Stimulated activated CD8-positive, alpha-beta memory T cell treated with anti-CD3 and anti-CD28 coated beads, Interleukin-15, amount 100 ng/mL, for 1 hour (primary cell): ENCODE results near the gene HMCN2.

ENCODE experiments used
- DNase-seq: peaks from one replicate; pipeline ENCODE4 v3.0.0-alpha.2; 2020; ENCODE audit warnings: low read depth

HMCN2 gene

DNA sequence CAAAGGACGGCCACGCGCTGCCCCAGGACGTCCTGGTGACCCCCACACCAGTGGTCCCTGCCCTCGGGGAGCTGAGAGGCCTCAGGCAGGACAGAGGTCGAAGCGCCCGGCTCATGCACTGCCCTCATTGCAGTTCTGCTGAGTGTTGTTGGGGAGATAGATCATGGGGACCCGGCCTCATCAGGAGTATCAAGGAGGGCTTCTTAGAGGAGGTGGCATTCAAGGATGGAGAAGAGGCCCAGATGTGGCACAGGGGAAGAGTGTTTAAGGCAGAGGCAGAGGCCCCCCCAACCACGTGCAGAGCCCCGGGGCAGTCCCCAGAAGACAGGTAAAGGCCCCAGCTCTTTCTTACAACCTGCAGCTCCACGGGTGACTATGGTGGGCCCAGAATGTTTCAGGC lies 205.4 kb downstream of the HMCN2 start:
- no peak for DNase-seq

- DNase-seq = no peak
These were observed 206.0 kb downstream of the HMCN2 start for GRCh38 chr9:130471411-130472183.

DNA sequence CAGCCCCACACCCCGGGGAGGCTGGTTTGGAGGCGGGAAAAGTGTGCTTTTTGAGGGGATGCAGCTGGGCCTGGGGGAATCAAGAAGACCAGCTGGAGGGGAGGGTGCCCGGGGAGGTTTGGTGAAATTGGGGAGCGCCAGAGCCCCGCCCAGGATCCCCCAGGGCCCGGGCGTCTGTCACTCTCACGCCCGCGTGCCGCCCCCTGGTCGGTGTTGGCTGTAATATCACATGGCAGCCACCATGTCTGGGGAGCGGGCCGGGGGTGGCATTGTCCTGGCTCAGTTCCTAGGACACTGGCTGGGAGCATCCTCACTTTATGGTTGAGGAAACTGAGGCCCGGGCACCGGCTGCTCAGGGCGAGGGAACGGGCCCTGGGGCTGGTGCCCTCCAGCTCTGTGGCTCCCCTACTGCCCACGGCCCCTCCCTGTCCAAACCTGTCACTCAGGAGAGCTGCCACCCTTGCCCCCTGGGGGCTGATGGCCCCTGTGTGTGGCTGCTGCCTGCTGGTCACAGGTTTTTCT lies 206.7 kb downstream of the HMCN2 start:
- DNase-seq = no peak

- DNase-seq = no peak
These were observed 207.4 kb downstream of the HMCN2 start for GRCh38 chr9:130473009-130473408.

DNA sequence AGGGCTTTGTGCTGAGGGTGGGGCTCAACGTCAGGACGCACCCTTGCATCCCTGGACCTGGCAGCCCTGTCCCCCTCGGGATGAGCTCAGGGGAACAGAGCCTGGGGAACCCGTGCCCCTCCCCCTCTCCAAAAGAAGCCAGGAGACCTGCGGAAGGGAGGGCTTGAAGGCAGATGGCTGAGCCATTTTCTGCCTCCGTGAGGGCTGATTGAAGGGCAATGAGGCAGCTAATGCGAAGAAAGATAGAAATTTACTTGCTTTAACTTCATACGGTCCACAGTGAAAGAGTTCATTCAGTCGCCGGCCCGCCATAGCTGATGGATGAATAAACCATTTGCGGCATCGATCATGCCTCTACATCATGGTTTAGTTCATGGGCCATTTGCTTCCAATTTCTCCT lies 208.0 kb downstream of the HMCN2 start:
- DNase-seq = no peak

DNA sequence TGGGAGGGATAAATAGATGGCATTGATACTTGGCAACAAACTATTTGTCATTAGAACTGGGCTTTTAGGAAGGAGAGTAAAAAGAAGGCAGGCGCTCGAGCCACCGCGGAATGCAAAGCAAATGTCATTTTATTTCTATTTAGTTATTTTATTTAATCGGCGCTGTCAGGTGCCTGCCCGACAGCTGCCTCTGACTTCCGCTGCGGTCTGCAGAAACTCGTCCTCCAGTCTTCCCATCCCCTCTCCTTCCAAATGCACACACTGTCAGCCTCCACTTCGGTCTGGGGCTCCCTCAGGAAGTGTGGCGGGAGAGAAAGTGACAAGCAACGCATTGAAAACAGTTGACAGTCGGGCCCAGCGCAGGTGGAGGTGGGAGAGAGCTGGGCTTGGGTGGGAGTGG lies 208.5 kb downstream of the HMCN2 start:
- DNase-seq = no peak

- DNase-seq = no peak
These were observed 210.7 kb downstream of the HMCN2 start for GRCh38 chr9:130476151-130476730.

GRCh38 chr9:130477564-130477963 lies 212.0 kb downstream of the HMCN2 start:
- DNase-seq = no peak

DNA sequence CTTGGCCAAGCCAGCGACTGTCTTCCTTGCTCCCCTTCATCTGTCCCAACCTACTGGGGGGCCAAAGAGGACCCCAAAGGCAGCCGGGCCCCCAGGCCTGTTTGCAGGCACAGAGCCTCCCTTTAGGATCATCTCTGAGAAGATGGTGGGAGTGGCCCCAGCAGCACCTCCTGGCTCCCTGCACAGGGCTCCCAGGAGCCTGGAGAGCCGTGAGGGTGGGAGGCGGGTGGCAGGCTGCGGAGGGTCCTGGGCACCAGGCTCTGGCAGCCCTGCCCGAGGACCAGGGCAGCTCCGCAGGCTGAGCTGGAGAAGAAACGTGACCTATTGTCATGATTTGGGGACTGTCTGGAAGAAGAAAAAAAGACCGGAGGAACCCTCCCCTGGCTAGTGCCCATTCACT lies 212.6 kb downstream of the HMCN2 start:
- DNase-seq = no peak

- no peak for DNase-seq
These were observed 213.4 kb downstream of the HMCN2 start for GRCh38 chr9:130478736-130479575.

GRCh38 chr9:130479587-130479986 lies 214.0 kb downstream of the HMCN2 start:
- no peak for DNase-seq

DNA sequence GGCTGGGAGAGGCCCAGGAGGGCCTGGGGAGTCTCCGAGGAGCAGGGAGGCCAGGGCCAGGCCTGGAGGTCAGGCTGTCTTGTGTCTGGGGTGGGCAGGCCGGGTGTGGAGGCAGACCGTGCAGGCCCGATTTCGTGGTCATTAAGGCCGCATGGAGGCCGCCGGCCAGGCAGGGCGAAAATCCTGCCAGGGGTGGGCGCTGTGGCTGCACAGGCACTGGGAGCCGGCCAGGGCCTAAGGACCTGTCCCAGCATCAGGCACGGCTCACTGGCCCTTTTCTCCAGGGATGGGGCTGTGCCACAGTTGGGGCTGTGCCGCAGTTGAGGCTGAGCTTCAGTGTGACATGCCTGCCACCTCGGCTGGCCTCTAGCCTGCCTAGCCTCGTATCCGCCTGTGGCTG lies 215.1 kb downstream of the HMCN2 start:
- no peak for DNase-seq

- DNase-seq = no peak
These were observed 216.9 kb downstream of the HMCN2 start for GRCh38 chr9:130482463-130482862.

- DNase-seq = no peak
These were observed 217.9 kb downstream of the HMCN2 start for GRCh38 chr9:130483371-130483971.
